Measurements from ENCODE around the gene PPP2R2C.

DNA sequence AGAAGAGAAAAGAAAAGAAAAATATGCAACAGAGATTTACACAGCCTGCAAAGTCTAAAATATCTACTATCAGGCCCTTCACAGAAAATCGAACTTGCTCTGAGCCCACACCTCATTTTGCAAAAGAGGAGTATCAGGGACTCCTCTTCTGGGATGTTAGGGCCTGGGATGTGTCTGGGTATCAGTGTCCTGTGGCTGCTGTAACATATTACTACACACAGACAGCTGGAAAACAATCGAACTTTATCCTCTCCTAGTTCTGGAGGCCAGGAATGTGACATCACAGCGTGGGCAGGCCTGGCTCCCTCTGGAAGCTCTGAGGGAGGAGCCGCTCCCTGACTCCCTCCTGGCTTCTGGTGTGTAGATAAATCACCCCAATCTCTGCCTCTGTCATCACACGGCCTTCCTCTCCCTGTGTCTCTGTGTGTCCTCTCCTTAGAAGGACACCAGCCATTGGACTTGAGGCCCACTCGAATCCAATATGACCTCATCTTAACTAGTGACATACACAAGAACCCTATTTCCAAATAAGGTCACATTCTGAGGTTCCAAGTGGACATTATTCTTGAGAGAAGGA is 52.9 kb downstream of the PPP2R2C start:
- TF ChIP-seq, protein P1, sequence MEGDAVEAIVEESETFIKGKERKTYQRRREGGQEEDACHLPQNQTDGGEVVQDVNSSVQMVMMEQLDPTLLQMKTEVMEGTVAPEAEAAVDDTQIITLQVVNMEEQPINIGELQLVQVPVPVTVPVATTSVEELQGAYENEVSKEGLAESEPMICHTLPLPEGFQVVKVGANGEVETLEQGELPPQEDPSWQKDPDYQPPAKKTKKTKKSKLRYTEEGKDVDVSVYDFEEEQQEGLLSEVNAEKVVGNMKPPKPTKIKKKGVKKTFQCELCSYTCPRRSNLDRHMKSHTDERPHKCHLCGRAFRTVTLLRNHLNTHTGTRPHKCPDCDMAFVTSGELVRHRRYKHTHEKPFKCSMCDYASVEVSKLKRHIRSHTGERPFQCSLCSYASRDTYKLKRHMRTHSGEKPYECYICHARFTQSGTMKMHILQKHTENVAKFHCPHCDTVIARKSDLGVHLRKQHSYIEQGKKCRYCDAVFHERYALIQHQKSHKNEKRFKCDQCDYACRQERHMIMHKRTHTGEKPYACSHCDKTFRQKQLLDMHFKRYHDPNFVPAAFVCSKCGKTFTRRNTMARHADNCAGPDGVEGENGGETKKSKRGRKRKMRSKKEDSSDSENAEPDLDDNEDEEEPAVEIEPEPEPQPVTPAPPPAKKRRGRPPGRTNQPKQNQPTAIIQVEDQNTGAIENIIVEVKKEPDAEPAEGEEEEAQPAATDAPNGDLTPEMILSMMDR (conservative IDR thresholded peaks at IDR 0.05; ENCODE audit: low read depth, low read length) = no peak
- TF ChIP-seq EZH2 (IDR thresholded peaks at IDR 0.05; ENCODE audit: borderline replicate concordance, low read depth, low read length, poor library complexity, severe bottlenecking) = no peak
